WERI-Rb-1 (cell line): ENCODE data around the gene ATP12A.

Experiments used
- DNase-seq: peaks from one replicate; pipeline ENCODE4 v3.0.0-alpha.2; 2020
- H3K27ac ChIP-seq: fragments of 250-450 bp; sonication (Bioruptor Pico); 2 replicates; pipeline ENCODE4 v1.5.1; 2020; ENCODE audit warnings: mild to moderate bottlenecking, moderate library complexity
- H3K27me3 ChIP-seq: fragments of 250-450 bp; sonication (Bioruptor Pico); 2 replicates; pipeline ENCODE4 v1.5.1; 2021; ENCODE audit warnings: mild to moderate bottlenecking, low read depth, moderate library complexity; ENCODE audit not compliant: insufficient read depth, severe bottlenecking
- H3K36me3 ChIP-seq: fragments of 250-450 bp; sonication (Bioruptor Pico); 2 replicates; pipeline ENCODE4 v1.5.1; 2020; ENCODE audit warnings: mild to moderate bottlenecking, moderate library complexity
- H3K4me3 ChIP-seq: 2 replicates; pipeline ENCODE4 v1.5.1; 2011; ENCODE audit warnings: low read depth, mild to moderate bottlenecking, control low read depth, low read length
- H3K9me3 ChIP-seq: fragments of 250-450 bp; sonication (Bioruptor Pico); 2 replicates; pipeline ENCODE4 v1.5.1; 2021; ENCODE audit warnings: mild to moderate bottlenecking, moderate library complexity; ENCODE audit not compliant: severe bottlenecking
- CTCF ChIP-seq: IDR thresholded peaks from 2 replicates; pipeline ENCODE4 v1.5.1; 2011; ENCODE audit warnings: low read depth, mild to moderate bottlenecking, control low read depth, inconsistent platforms, low read length

Gene ATP12A

GRCh38 chr13:24740014-24740890 lies 60.0 kb downstream of the ATP12A start:
- Histone ChIP-seq H3K27ac (no peak overlapping the region), H3K4me3 (no peak overlapping the region), H3K27me3 (no peaks in the 10 kb centered on the region), H3K36me3 (no peaks in the 10 kb centered on the region), H3K9me3 (no peaks in the 10 kb centered on the region)
- DNase-seq = no peak
- no peak for TF ChIP-seq CTCF

GRCh38 chr13:24741016-24741662 lies 60.9 kb downstream of the ATP12A start:
- DNase-seq = peak; percentile 69
- Histone ChIP-seq H3K27me3 (no peaks in the 10 kb centered on the region), H3K9me3 (peaks cover 2% of the 10 kb centered on the region), H3K36me3 (no peaks in the 10 kb centered on the region), H3K4me3 (no peak overlapping the region), H3K27ac (no peak overlapping the region)
- TF ChIP-seq CTCF = peak; percentile 92

- Histone ChIP-seq H3K27me3 (no peaks in the 10 kb centered on the region), H3K4me3 (no peak overlapping the region), H3K36me3 (no peaks in the 10 kb centered on the region), H3K27ac (no peak overlapping the region; the same call in 1 of the 2 replicates), H3K9me3 (peaks cover 5% of the 10 kb centered on the region)
- no peak for TF ChIP-seq CTCF
- no peak for DNase-seq
Measured at GRCh38 chr13:24741791-24742190, 61.6 kb downstream of the ATP12A start.

- TF ChIP-seq CTCF = no peak
- peaks cover 5% of the 10 kb centered on the region for H3K9me3 ChIP-seq
- no peak overlapping the region for H3K4me3 ChIP-seq
- H3K27me3 ChIP-seq = no peaks in the 10 kb centered on the region
- H3K36me3 ChIP-seq = no peaks in the 10 kb centered on the region
- DNase-seq = peak; percentile 44
- no peak overlapping the region for H3K27ac ChIP-seq
Measured at GRCh38 chr13:24742294-24742693, 62.1 kb downstream of the ATP12A start.

- Histone ChIP-seq H3K9me3 (peaks cover 5% of the 10 kb centered on the region), H3K27me3 (no peaks in the 10 kb centered on the region), H3K36me3 (no peaks in the 10 kb centered on the region), H3K27ac (no peak overlapping the region), H3K4me3 (no peak overlapping the region)
- no peak for TF ChIP-seq CTCF
- DNase-seq = no peak
Measured at GRCh38 chr13:24742977-24743376, 62.8 kb downstream of the ATP12A start.
